Erythroblast (primary cell): ENCODE measurements around the gene MPZL2.

ENCODE experiments used
- GATA1 ChIP-seq: IDR thresholded peaks from 2 replicates; pipeline ENCODE4 v1.6.1; 2011; ENCODE audit warnings: low read depth, mild to moderate bottlenecking, control low read depth, low read length, moderate library complexity
- POLR2A ChIP-seq: IDR thresholded peaks from 2 replicates; pipeline ENCODE4 v1.6.1; 2011; ENCODE audit warnings: mild to moderate bottlenecking, low read length

DNA sequence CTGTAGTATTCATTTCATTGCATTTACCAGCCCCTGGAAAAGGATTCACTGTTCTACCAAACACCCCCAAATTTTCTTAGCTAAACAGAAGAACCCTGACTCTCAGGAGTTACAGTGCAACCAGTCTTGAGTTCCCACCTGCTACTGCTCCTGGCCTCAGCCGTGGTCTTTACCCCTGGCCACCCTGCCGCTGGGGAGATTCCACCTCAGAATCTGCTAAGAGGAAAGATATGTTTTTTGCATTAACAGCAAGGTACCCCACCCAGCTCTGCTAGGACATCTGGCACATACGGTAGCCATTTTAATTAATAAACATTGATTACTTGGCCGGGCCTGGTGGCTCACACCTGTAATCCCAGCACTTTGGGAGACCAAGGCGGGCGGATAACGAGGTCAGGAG is 48.3 kb downstream of the MPZL2 start:
- no peak for TF ChIP-seq POLR2A
- no peak for TF ChIP-seq GATA1
